Esophagus squamous epithelium (tissue), 5 donors: Measurements from ENCODE around the gene LENEP. TPM values are rescaled to one million over a fixed set of nuclear protein-coding genes. Genes with fewer than 3 reads are reported as not detected.
"Not testable (repeated sequence)": the region's sequence is repeated elsewhere in the genome, so short reads cannot be mapped to it uniquely, and the experiment has no call there.

Experiments
- DNase-seq: peaks from one replicate; lab custom pipeline; 2025; lab: John Stamatoyannopoulos, UW
- H3K27ac ChIP-seq, 4 donors: fragments of 200-600 bp; sonication (generic); one replicate each; pipeline ENCODE4 v1.5.1; 2016 to 2019; ENCODE audit warnings: mild to moderate bottlenecking in 1 of 4
- H3K27me3 ChIP-seq, 4 donors: fragments of 200-600 bp; sonication (generic); 1 replicate in 3 of 4; 2 replicates in 1 of 4; pipeline versions ENCODE4 v1.5.1 to v1.6.0; 2017 to 2021; ENCODE audit warnings: antibody characterized with exemption in 1 of 4
- H3K36me3 ChIP-seq, 3 donors: fragments of 200-600 bp; sonication (generic); one replicate each; pipeline ENCODE4 v1.5.1; 2016 to 2019
- H3K4me1 ChIP-seq, 3 donors: fragments of 200-600 bp; sonication (generic); one replicate each; pipeline ENCODE4 v1.5.1; 2017 to 2019
- H3K4me3 ChIP-seq, 4 donors: fragments of 200-600 bp; sonication (generic); 1 replicate in 3 of 4; 2 replicates in 1 of 4; pipeline ENCODE4 v1.5.1; 2016 to 2019; ENCODE audit warnings: mild to moderate bottlenecking in 2 of 4, moderate library complexity in 1 of 4
- H3K9me3 ChIP-seq, 3 donors: fragments of 200-600 bp; sonication (generic); one replicate each; pipeline ENCODE4 v1.5.1; 2016 to 2019
- POLR2A ChIP-seq, 4 donors: fragments of 450-650 bp; IDR thresholded peaks; one replicate each; pipeline ENCODE4 v1.6.1; 2017; ENCODE audit warnings: antibody characterized with exemption in 4 of 4, mild to moderate bottlenecking in 4 of 4, moderate library complexity in 3 of 4
- WGBS, 2 donors: methylation state at CpG; one replicate each; pipeline ENCODE4 v1.1.5; 2018; 5-methylcytosine and 5-hydroxymethylcytosine counted together
- intact Hi-C: fragments of 100-400 bp; cut with DNase I; formaldehyde crosslinking; loops from one replicate; pipeline ENCODE4 v1.15.0; 2022
- total RNA-seq, 4 donors: library from RNA; depleted of rRNA; stranded (reverse); fragments of >200 nt; gene quantifications; one replicate each; pipeline ENCODE4 v1.1.0, GENCODE V29; 2016
- TF ChIP-seq, protein P1 (sequence below), 6 experiments: fragments of 450-650 bp in 4 of 6; fragments of 200-600 bp in 2 of 6; sonication (generic) in 2 of 6; IDR thresholded peaks; one replicate each; pipeline ENCODE4 v1.5.1; 2016 to 2019; ENCODE audit warnings: antibody characterized with exemption in 6 of 6, mild to moderate bottlenecking in 4 of 6, moderate library complexity in 4 of 6
- donor health status: DM: yes; HTN: yes; CAD: no.

LENEP gene
- total RNA-seq, 4 donors from 2014 or later = not detected

DNA sequence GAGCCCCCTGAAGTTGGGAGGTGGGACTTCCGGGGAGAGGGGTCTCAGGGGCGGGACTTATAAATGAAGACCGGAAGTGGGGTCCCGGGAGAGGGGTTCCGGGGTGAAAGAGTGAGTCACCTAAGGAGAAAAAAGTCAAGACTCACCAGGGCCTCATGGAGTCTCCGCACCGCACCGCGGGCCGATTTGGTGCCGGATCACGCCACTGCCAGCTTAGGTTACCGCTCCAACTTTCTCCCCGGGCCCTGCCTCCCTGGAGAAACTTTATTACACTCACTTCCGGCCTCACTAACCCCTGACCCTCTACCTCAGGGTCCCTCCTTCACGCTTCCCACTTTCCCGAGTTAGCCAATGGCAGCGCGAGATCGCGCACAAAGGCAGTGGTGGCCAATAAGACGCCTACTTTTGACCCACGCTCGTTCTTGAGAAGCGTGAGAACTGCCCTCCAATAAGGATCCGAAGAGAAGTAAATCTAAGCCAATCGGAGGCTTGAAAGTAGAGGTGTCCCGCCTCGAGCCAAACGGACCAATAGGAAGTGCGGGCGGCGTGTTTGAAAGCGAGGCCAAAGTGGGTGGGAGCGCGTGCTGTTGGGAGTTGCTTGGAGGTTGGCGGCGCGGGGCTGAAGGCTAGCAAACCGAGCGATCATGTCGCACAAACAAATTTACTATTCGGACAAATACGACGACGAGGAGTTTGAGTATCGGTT is 19.1 kb upstream of the LENEP start, which contains the start of gene CKS1B:
Gene CKS1B (plus strand): TSS at position 580 of the 706 bp plus-strand sequence. CDS start 65 bp downstream, at position 645.
- Histone ChIP-seq H3K4me1 (peaks cover 39 to 67% (median 46%) of the 10 kb centered on the region in 3 donors), H3K9me3 (no peaks in the 10 kb centered on the region), H3K36me3 (peaks cover 0 to 22% (median 0%) of the 10 kb centered on the region in 3 donors), H3K27me3 (no peaks in the 10 kb centered on the region), H3K4me3 (peak within 1 kb of the TSS; percentile 53 to 79 (median 64)), H3K27ac (peak within 1 kb of the TSS; percentile 96 to 99 (median 98))
- WGBS, 2 donors = 0 to 1% methylated on average over 42 to 47 of the region's 47 CpGs
- peak; percentile 95 for DNase-seq
- intact Hi-C loops = no loop called here
- peak in 3 of 4 donors; percentile 65 to 70 (median 68) for TF ChIP-seq POLR2A (IDR thresholded peaks at IDR 0.05)
- TF ChIP-seq, protein P1, sequence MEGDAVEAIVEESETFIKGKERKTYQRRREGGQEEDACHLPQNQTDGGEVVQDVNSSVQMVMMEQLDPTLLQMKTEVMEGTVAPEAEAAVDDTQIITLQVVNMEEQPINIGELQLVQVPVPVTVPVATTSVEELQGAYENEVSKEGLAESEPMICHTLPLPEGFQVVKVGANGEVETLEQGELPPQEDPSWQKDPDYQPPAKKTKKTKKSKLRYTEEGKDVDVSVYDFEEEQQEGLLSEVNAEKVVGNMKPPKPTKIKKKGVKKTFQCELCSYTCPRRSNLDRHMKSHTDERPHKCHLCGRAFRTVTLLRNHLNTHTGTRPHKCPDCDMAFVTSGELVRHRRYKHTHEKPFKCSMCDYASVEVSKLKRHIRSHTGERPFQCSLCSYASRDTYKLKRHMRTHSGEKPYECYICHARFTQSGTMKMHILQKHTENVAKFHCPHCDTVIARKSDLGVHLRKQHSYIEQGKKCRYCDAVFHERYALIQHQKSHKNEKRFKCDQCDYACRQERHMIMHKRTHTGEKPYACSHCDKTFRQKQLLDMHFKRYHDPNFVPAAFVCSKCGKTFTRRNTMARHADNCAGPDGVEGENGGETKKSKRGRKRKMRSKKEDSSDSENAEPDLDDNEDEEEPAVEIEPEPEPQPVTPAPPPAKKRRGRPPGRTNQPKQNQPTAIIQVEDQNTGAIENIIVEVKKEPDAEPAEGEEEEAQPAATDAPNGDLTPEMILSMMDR (IDR thresholded peaks at IDR 0.05) = peak in 1 of 6 experiments; percentile 18

- H3K4me3 ChIP-seq = peak overlapping the region; percentile 53 to 79 (median 64)
- peaks cover 32 to 60% (median 39%) of the 10 kb centered on the region in 3 donors for H3K4me1 ChIP-seq
- DNase-seq = peak; percentile 77
- H3K27me3 ChIP-seq = no peaks in the 10 kb centered on the region
- peak overlapping the region; percentile 96 to 99 (median 98) for H3K27ac ChIP-seq
- 0 to 1% methylated on average over 29 to 30 of the region's 30 CpGs for WGBS, 2 donors
- H3K9me3 ChIP-seq = no peaks in the 10 kb centered on the region
- peaks cover 0 to 22% (median 0%) of the 10 kb centered on the region in 3 donors for H3K36me3 ChIP-seq
- TF ChIP-seq POLR2A (IDR thresholded peaks at IDR 0.05) = peak in 3 of 4 donors; percentile 74 to 91 (median 78)
- TF ChIP-seq, protein P1 (IDR thresholded peaks at IDR 0.05) = peak in 2 of 6 experiments; percentile 9 to 12
- intact Hi-C loops = no loop called here
Measured at GRCh38 chr1:154974808-154975408, 18.5 kb upstream of the LENEP start.

- Histone ChIP-seq H3K27me3 (no peaks in the 10 kb centered on the region), H3K9me3 (no peaks in the 10 kb centered on the region), H3K27ac (peak overlapping the region; percentile 96 to 99 (median 98)), H3K4me1 (peaks cover 26 to 54% (median 33%) of the 10 kb centered on the region in 3 donors), H3K4me3 (peak overlapping the region; percentile 53 to 79 (median 64)), H3K36me3 (peaks cover 0 to 27% (median 0%) of the 10 kb centered on the region in 3 donors)
- TF ChIP-seq, protein P1 (IDR thresholded peaks at IDR 0.05) = no peak
- peak in 1 of 4 donors; percentile 33 for TF ChIP-seq POLR2A (IDR thresholded peaks at IDR 0.05)
- 0 to 1% methylated on average over 13 to 20 of the region's 24 CpGs for WGBS, 2 donors
- intact Hi-C loops = no loop called here
- DNase-seq = no peak
Measured at GRCh38 chr1:154975409-154976059, 17.9 kb upstream of the LENEP start.

- Histone ChIP-seq H3K4me1 (peaks cover 10 to 38% (median 19%) of the 10 kb centered on the region in 3 donors), H3K36me3 (peaks cover 0 to 29% (median 0%) of the 10 kb centered on the region in 3 donors)
- H3K27me3 ChIP-seq, intact Hi-C loops, H3K4me3 ChIP-seq, H3K27ac ChIP-seq, H3K9me3 ChIP-seq, DNase-seq: not testable (repeated sequence)
- 42 to 50% methylated on average over 2 to 3 of the region's 3 CpGs for WGBS, 2 donors
Measured at GRCh38 chr1:154977762-154978161, 15.6 kb upstream of the LENEP start.

DNA sequence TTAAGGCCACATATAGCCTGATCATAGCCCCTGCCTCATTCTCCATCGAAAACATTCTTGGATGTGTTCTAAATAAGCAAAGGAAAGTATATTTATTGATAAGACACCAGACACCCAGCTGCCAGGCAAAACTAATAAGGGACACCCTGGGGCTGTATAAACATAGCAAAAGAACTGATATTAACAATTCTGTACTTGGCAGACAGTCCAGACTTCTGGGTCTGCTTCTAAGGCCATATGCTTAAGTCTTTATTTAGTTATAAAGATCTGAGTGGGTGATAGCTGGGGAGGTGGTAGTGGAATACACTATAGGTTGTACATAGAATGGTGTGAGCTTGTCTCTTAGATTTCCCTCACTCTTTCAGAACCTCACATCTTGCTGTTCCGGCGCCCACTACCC is 15.0 kb upstream of the LENEP start:
- Histone ChIP-seq H3K9me3 (no peaks in the 10 kb centered on the region), H3K27me3 (no peaks in the 10 kb centered on the region), H3K27ac (no peak overlapping the region), H3K36me3 (peaks cover 0 to 29% (median 0%) of the 10 kb centered on the region in 3 donors), H3K4me3 (no peak overlapping the region), H3K4me1 (peaks cover 6 to 34% (median 14%) of the 10 kb centered on the region in 3 donors)
- TF ChIP-seq POLR2A (IDR thresholded peaks at IDR 0.05) = no peak
- TF ChIP-seq, protein P1 (IDR thresholded peaks at IDR 0.05) = no peak
- no peak for DNase-seq
- intact Hi-C loops = no loop called here
- 91 to 100% methylated on average over 3 of the region's 3 CpGs for WGBS, 2 donors
